Neuronal stem cell (in vitro differentiated cells): ENCODE measurements around the gene VPS54.

Source experiments
- DNase-seq: peaks from one replicate; pipeline ENCODE4 v3.0.0-alpha.2; 2013; ENCODE audit warnings: low spot score
- H2AFZ ChIP-seq: one replicate; pipeline ENCODE4 v1.6.1; 2013; ENCODE audit warnings: mild to moderate bottlenecking, low read length, inconsistent platforms
- H2AK5ac ChIP-seq: 2 replicates; pipeline ENCODE4 v1.6.1; 2013; ENCODE audit warnings: low read depth, mild to moderate bottlenecking, inconsistent platforms, low read length, moderate library complexity, mixed read lengths
- H2BK120ac ChIP-seq: 2 replicates; pipeline ENCODE4 v1.6.1; 2013; ENCODE audit warnings: low read depth, mild to moderate bottlenecking, inconsistent platforms, low read length, moderate library complexity, mixed read lengths
- H2BK12ac ChIP-seq: one replicate; pipeline ENCODE4 v1.6.1; 2013; ENCODE audit warnings: low read length, inconsistent platforms
- H2BK15ac ChIP-seq: 2 replicates; pipeline ENCODE4 v1.6.1; 2013; ENCODE audit warnings: mild to moderate bottlenecking, low read length, inconsistent platforms, mixed read lengths
- H2BK5ac ChIP-seq: one replicate; pipeline ENCODE4 v1.6.1; 2013; ENCODE audit warnings: inconsistent platforms, mild to moderate bottlenecking, low read length, moderate library complexity
- H3K14ac ChIP-seq: one replicate; pipeline ENCODE4 v1.6.1; 2013; ENCODE audit warnings: low read length, inconsistent platforms
- H3K18ac ChIP-seq: 2 replicates; pipeline ENCODE4 v1.6.1; 2013; ENCODE audit warnings: low read length, inconsistent platforms
- H3K23ac ChIP-seq: 2 replicates; pipeline ENCODE4 v1.6.1; 2013; ENCODE audit warnings: low read depth, mild to moderate bottlenecking, mixed read lengths, low read length, inconsistent platforms; ENCODE audit not compliant: poor library complexity
- H3K27ac ChIP-seq: replicated peaks from 3 replicates; pipeline ENCODE4 v1.5.1; 2013; ENCODE audit warnings: low read length, inconsistent platforms
- H3K27me3 ChIP-seq, 3 experiments: 2 replicates each; pipeline ENCODE4 v1.6.1; 2013; ENCODE audit warnings: low read length in 3 of 3, mild to moderate bottlenecking in 2 of 3, inconsistent platforms in 1 of 3, low read depth in 1 of 3, mixed read lengths in 1 of 3, moderate library complexity in 1 of 3; ENCODE audit not compliant: control insufficient read depth in 3 of 3, insufficient read depth in 3 of 3
- H3K36me3 ChIP-seq, 2 donors: replicated peaks in 1 of 2; 2 replicates each; pipeline ENCODE4 v1.6.1; 2013; ENCODE audit warnings: low read length in 2 of 2; ENCODE audit not compliant: control insufficient read depth in 2 of 2, insufficient read depth in 2 of 2
- H3K4ac ChIP-seq: 2 replicates; pipeline ENCODE4 v1.6.1; 2013; ENCODE audit warnings: inconsistent platforms, mild to moderate bottlenecking, low read length, moderate library complexity
- H3K4me1 ChIP-seq, 2 donors: 1 replicate in 1 of 2; 2 replicates in 1 of 2; pipeline ENCODE4 v1.6.1; 2013; ENCODE audit warnings: low read length in 2 of 2, low read depth in 1 of 2; ENCODE audit not compliant: control insufficient read depth in 2 of 2, insufficient read depth in 1 of 2
- H3K4me2 ChIP-seq: one replicate; pipeline ENCODE4 v1.6.1; 2013; ENCODE audit warnings: mild to moderate bottlenecking, low read length, inconsistent platforms; ENCODE audit not compliant: insufficient read depth, poor library complexity, severe bottlenecking
- H3K4me3 ChIP-seq, 2 donors: 2 replicates each; pipeline ENCODE4 v1.5.1; 2013; ENCODE audit warnings: low read length in 2 of 2, mild to moderate bottlenecking in 2 of 2, inconsistent platforms in 1 of 2, moderate library complexity in 1 of 2
- H3K79me1 ChIP-seq: one replicate; pipeline ENCODE4 v1.6.1; 2013; ENCODE audit warnings: low read depth, mild to moderate bottlenecking, inconsistent platforms, low read length, moderate library complexity
- H3K9ac ChIP-seq: one replicate; pipeline ENCODE4 v1.6.1; 2013; ENCODE audit warnings: mild to moderate bottlenecking, low read depth, low read length, inconsistent platforms; ENCODE audit not compliant: poor library complexity
- H3K9me3 ChIP-seq, 2 donors: replicated peaks in 1 of 2; 2 replicates each; pipeline versions ENCODE3 to v1.6.1; 2013; ENCODE audit warnings: low read length in 2 of 2, mild to moderate bottlenecking in 2 of 2, inconsistent platforms in 1 of 2, low read depth in 1 of 2, mixed read lengths in 1 of 2, moderate library complexity in 1 of 2; ENCODE audit not compliant: control insufficient read depth in 2 of 2, insufficient read depth in 1 of 2
- H4K8ac ChIP-seq: one replicate; pipeline ENCODE4 v1.6.1; 2013; ENCODE audit warnings: low read depth, mild to moderate bottlenecking, inconsistent platforms, low read length, moderate library complexity
- H4K91ac ChIP-seq: one replicate; pipeline ENCODE4 v1.6.1; 2013; ENCODE audit warnings: low read length, low read depth, mild to moderate bottlenecking, inconsistent platforms; ENCODE audit not compliant: poor library complexity
- WGBS, 2 donors: extraction: QIAGEN DNeasy Blood & Tissue Kit; methylation state at CpG; one replicate each; pipeline ENCODE4 v1.1.7; 2013; ENCODE audit warnings: missing lambda C conversion rate in 2 of 2, mixed read lengths in 1 of 2; ENCODE audit not compliant: insufficient read length in 2 of 2, insufficient replicate concordance in 1 of 2; ENCODE audit errors: extremely low coverage in 2 of 2; 5-methylcytosine and 5-hydroxymethylcytosine counted together

Gene VPS54

GRCh38 chr2:64029116-64029665 lies 10.0 kb upstream of the VPS54 start:
- Histone ChIP-seq H4K91ac (no peak overlapping the region), H2AFZ (no peak overlapping the region), H2BK12ac (no peak overlapping the region), H2AK5ac (no peak overlapping the region), H3K4me3 (no peak overlapping the region), H2BK5ac (no peak overlapping the region), H3K9me3 (no peaks in the 10 kb centered on the region), H3K18ac (no peak overlapping the region), H3K27me3 (no peaks in the 10 kb centered on the region), H3K36me3 (no peaks in the 10 kb centered on the region), H3K79me1 (no peaks in the 10 kb centered on the region), H4K8ac (no peak overlapping the region), H3K4ac (no peak overlapping the region), H3K27ac (no peak overlapping the region), H3K9ac (no peak overlapping the region), H3K4me2 (no peak overlapping the region), H2BK120ac (no peak overlapping the region), H3K4me1 (peaks cover 3 to 9% of the 10 kb centered on the region in 2 donors), H3K23ac (no peak overlapping the region), H3K14ac (no peak overlapping the region), H2BK15ac (no peak overlapping the region)
- DNase-seq, result no peak
- WGBS, 2 donors, result no CpG with 5 or more reads among the region's 2 CpGs

- H3K4me2 ChIP-seq, result no peak overlapping the region
- no peaks in the 10 kb centered on the region for H3K27me3 ChIP-seq
- WGBS, 2 donors, result no CpG with 5 or more reads among the region's 3 CpGs
- peaks cover 3 to 9% of the 10 kb centered on the region in 2 donors for H3K4me1 ChIP-seq
- H3K4me3 ChIP-seq, result no peak overlapping the region
- H2BK120ac ChIP-seq, result no peak overlapping the region
- no peak overlapping the region for H2BK5ac ChIP-seq
- no peak overlapping the region for H3K14ac ChIP-seq
- DNase-seq, result no peak
- H2BK15ac ChIP-seq, result no peak overlapping the region
- no peak overlapping the region for H3K18ac ChIP-seq
- no peak overlapping the region for H3K27ac ChIP-seq
- no peaks in the 10 kb centered on the region for H3K79me1 ChIP-seq
- H4K8ac ChIP-seq, result no peak overlapping the region
- no peak overlapping the region for H3K4ac ChIP-seq
- H3K23ac ChIP-seq, result no peak overlapping the region
- H3K9ac ChIP-seq, result no peak overlapping the region
- H2AK5ac ChIP-seq, result no peak overlapping the region
- no peak overlapping the region for H2AFZ ChIP-seq
- no peak overlapping the region for H4K91ac ChIP-seq
- no peaks in the 10 kb centered on the region for H3K36me3 ChIP-seq
- H3K9me3 ChIP-seq, result no peaks in the 10 kb centered on the region
- no peak overlapping the region for H2BK12ac ChIP-seq
Measured at GRCh38 chr2:64025741-64026140, 6.5 kb upstream of the VPS54 start.

GRCh38 chr2:64024259-64024949 lies 5.2 kb upstream of the VPS54 start:
- Histone ChIP-seq H3K36me3 (no peaks in the 10 kb centered on the region), H3K9ac (no peak overlapping the region), H2BK12ac (no peak overlapping the region), H3K79me1 (no peaks in the 10 kb centered on the region), H2AFZ (no peak overlapping the region), H4K91ac (no peak overlapping the region), H3K4ac (no peak overlapping the region), H2BK5ac (no peak overlapping the region), H3K27me3 (no peaks in the 10 kb centered on the region), H3K14ac (no peak overlapping the region), H3K4me2 (no peak overlapping the region), H2BK15ac (no peak overlapping the region), H4K8ac (no peak overlapping the region), H3K18ac (no peak overlapping the region), H3K27ac (no peak overlapping the region), H3K4me1 (peaks cover 5 to 13% of the 10 kb centered on the region in 2 donors), H2BK120ac (no peak overlapping the region), H3K23ac (no peak overlapping the region), H2AK5ac (no peak overlapping the region), H3K4me3 (no peak overlapping the region), H3K9me3 (no peaks in the 10 kb centered on the region)
- no CpG with 5 or more reads among the region's 3 CpGs for WGBS, 2 donors
- DNase-seq, result no peak

DNA sequence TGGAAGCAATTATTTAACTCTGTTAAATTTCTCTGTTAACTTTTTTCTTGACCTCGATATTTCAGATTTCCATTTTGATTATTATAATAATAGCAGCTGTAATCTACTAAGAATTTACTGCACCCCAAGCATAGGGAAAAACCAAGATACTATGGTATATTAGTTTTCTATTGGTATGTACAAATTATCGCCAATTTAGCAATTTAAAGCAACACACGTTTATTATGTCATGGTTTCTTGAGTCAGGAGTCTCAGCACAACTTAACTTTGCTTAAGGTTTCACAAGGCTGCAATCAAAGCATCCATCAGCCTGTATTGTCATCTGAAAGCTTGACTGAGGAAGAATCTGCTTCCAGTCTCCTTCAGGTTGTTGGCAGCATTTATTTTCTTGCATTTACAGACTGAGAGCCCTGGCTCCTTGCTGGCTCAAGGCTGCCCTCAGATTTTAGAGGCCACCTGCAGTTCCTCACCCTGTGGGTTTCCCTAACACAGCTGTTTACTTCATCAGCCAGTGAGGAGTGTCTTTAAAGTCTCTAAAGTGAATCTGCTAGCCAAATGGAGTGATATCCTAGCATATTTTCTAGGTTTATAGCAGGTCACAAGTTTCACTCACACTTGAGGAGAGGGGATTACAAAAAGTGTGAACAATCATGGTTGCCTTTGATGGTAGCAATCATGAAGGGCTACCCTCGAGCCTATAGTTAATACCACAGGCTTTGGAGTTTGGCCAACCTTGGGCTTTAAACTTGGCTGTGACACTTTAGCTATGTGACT lies 4.4 kb upstream of the VPS54 start:
- peaks cover 3 to 6% of the 10 kb centered on the region in 2 donors for H3K4me1 ChIP-seq
- H2AK5ac ChIP-seq, result no peak overlapping the region
- no peak overlapping the region for H4K8ac ChIP-seq
- H3K27me3 ChIP-seq, result no peaks in the 10 kb centered on the region
- no peak overlapping the region for H3K9ac ChIP-seq
- no peak overlapping the region for H2AFZ ChIP-seq
- no peaks in the 10 kb centered on the region for H3K36me3 ChIP-seq
- H3K4me2 ChIP-seq, result no peak overlapping the region
- H2BK15ac ChIP-seq, result no peak overlapping the region
- no peak for DNase-seq
- no peak overlapping the region for H3K4me3 ChIP-seq
- no peak overlapping the region for H2BK5ac ChIP-seq
- H3K9me3 ChIP-seq, result no peaks in the 10 kb centered on the region
- peaks cover 6% of the 10 kb centered on the region for H3K79me1 ChIP-seq
- H3K18ac ChIP-seq, result no peak overlapping the region
- no peak overlapping the region for H3K23ac ChIP-seq
- no peak overlapping the region for H3K27ac ChIP-seq
- no peak overlapping the region for H2BK12ac ChIP-seq
- no peak overlapping the region for H3K14ac ChIP-seq
- no CpG with 5 or more reads among the region's 4 CpGs for WGBS, 2 donors
- no peak overlapping the region for H4K91ac ChIP-seq
- no peak overlapping the region for H2BK120ac ChIP-seq
- no peak overlapping the region for H3K4ac ChIP-seq
